GM19238 (cell line): ENCODE results near the gene P3H3.

ENCODE experiments used
- DNase-seq: peaks from one replicate; pipeline ENCODE4 v3.0.0; 2011; ENCODE audit warnings: low spot score; ENCODE audit not compliant: insufficient read length

The P3H3 gene

GRCh38 chr12:6807170-6807569, 21.0 kb upstream of the P3H3 start:
- no peak for DNase-seq

DNA sequence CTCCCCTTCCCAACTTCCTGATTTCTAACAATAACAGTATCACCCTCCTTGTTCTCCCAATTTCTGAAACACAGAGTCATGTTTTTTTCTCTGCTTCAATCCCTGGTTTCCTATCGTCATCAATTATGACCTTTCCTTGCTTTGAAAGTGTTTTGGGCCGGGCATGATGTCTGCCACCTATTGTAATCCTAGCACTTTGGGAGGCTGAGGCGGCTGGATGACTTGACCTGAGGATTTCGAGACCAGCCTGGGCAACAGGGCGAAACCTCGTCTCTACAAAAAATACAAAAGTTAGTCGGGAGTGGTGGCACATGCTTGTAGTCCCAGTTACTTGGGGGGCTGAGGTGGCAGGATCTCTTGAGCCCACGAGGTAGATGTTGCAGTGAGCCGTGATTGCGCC, 19.2 kb upstream of the P3H3 start:
- DNase-seq = no peak

- DNase-seq = no peak
Measured at GRCh38 chr12:6810758-6811157, 17.4 kb upstream of the P3H3 start.

GRCh38 chr12:6813363-6813762, 14.8 kb upstream of the P3H3 start:
- no peak for DNase-seq

GRCh38 chr12:6816598-6816997, 11.6 kb upstream of the P3H3 start:
- DNase-seq = no peak

DNA sequence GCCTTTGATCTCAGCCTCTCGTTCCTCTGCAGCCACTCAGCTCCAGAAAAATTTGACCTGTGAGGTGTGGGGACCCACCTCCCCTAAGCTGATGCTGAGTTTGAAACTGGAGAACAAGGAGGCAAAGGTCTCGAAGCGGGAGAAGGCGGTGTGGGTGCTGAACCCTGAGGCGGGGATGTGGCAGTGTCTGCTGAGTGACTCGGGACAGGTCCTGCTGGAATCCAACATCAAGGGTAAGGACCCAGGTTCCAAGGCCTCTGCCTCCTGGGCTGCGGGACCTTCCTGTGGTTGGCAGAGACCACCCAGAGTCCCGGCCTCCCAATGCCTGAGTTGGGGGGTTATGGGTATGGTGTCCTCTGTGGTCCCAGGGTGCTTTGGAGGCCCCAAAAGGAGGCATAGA, 11.1 kb upstream of the P3H3 start:
- DNase-seq = no peak

- DNase-seq = no peak
Measured at GRCh38 chr12:6817662-6818157, 10.5 kb upstream of the P3H3 start.

DNA sequence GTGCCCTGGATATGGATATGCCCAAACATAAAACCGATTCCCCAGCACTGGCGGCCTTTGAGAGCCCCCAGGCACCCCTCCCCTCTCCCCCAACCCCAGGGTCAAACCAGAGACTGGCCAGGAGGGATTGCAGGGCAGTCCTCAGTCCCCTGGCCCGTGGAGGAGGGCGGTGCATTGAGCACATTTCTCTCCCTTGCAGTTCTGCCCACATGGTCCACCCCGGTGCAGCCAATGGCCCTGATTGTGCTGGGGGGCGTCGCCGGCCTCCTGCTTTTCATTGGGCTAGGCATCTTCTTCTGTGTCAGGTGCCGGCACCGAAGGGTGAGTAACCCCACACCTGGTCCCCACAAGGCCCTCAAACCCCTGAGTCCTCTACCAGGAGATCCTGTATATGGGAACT, 10.0 kb upstream of the P3H3 start:
- no peak for DNase-seq

DNA sequence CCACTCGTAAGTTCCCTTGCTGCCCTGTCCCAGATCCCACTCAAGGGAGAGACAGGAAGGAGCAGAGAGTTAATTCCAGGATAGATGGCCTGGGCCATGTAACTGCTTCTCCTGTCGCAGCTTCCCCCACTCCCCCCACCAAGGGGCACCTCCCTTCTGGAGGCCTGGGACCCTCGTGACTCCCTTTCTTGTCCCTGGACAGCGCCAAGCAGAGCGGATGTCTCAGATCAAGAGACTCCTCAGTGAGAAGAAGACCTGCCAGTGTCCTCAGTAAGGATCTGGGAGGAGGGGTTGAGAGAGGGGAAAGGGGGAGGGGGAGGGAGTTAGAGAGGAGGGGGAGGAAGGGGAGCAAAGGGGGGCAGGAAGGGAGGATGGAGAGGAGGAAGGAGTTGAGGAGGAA, 9.6 kb upstream of the P3H3 start:
- DNase-seq = no peak

- no peak for DNase-seq
Measured at GRCh38 chr12:6819106-6820030, 8.8 kb upstream of the P3H3 start.

GRCh38 chr12:6820166-6820565, 8.0 kb upstream of the P3H3 start:
- no peak for DNase-seq

DNA sequence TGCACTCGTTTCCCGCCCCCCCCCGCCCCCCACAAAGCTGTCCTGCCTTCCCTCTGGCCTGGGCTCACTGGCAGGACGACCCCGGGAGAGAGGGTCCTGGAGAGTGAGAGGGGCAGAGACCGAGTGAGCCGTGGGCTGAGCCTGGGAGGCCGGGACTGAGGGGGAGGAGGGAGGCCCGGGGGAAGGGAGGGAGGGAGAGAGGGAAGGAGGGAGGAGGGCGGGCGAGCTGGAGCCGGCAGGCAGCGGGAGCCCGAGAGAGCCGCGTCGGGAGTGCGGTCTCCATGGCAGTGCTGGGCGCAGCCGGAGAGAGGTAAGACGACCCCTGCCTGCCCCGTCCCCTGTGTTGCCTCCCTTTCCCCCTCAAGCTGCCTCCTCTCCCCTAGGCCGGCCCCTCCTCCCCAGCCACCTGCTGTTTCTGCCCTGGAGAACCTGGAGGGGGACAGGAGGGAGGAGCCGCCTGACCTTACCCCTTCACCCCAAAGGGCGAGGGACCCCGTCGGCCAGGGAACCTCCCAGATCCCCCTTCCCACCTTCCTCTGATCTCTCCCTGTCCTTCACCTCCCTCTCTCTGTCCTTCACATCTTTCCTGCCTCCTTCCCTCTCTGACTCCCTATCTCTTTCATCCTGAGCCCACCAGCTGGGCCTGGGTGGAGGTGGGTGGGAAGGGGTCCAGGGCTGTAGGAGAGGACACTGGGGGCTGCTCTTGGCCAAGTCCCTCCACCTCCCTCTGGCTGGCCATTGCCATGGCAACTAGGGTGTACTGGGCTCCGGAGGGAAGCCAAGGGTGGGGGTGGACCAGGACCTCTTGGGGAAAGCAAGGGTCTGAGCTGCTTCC, 6.4 kb upstream of the P3H3 start, which contains the start of gene GPR162:
TSS of gene GPR162 (plus strand) at position 231 of the 835 bp plus-strand sequence. CDS start 2,078 bp downstream, outside the sequence.
- no peak for DNase-seq

- no peak for DNase-seq
Measured at GRCh38 chr12:6822426-6823135, 5.6 kb upstream of the P3H3 start.

DNA sequence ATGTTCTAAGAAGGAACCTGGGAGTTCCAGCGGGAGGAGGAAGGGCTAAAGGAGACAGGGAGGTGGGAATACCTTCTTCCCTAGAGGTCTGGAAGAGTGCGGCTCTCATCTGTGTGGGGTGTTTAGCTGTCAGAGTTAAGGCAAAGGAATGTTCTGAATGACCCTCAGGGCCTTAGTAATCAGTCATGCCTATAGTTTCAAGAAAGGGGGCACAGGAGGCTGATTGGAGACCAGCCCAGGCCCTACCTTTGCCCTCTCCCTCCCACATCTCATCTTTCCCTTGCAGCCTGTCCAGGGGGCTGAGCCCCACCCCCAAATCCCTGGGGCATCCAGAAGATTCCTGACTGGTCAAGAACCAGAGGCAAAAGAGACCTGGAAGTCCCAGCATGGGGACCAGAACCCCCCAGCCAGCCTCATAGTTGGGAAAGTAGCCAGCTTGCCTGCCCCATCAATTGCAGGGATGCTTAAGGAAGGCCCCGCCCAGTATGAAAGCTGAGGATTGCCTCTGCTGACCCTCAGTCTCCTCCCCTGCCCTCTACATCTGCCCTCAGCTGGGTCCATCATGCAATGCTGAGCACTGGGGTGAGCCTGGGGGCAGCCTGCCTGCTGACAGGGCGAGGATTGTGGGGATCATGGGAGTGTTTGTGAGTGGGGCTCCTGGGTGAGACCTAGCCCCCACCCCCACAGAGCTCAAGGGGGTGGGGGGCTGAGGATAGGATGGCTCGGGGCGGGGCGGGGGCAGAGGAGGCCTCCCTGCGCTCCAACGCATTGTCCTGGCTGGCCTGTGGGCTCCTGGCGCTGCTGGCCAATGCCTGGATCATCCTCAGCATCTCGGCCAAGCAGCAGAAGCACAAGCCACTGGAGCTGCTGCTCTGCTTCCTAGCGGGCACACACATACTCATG, 4.8 kb upstream of the P3H3 start:
- no peak for DNase-seq

GRCh38 chr12:6824085-6824775, 4.0 kb upstream of the P3H3 start:
- DNase-seq = no peak

DNA sequence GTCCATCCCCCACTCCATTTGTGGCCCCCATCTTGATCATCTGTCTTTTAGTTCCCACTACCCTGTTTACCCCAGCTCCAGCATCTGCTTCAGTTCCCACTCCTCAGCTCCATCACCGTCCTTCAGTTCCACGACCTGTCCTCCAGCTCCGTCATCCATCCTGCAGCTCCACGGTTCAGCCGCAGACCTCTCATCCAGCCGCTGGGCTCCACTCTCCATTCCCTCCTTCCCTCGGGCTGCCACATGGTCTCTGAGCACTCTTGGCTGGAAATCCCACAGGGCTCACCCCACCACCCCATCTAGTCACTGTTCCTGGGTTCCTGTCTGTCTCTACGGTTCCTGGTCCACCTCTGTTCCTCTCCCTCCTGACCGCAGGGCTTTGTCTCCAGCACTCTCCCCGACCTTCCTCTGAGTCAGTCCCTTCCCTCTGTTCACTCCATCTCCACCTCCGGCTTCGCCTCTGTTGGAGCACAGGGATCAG, 3.3 kb upstream of the P3H3 start:
- DNase-seq = no peak

GRCh38 chr12:6825398-6826124, 2.6 kb upstream of the P3H3 start:
- DNase-seq = peak; percentile 93

- DNase-seq = no peak
Measured at GRCh38 chr12:6826125-6826733, 2.0 kb upstream of the P3H3 start.
